ENCODE data around the gene SLC35F1.

Gene SLC35F1

GRCh38 chr6:118101220-118101619 lies 194.2 kb downstream of the SLC35F1 start:
- no peak overlapping the region for H3K4me3 ChIP-seq (ENCODE audit: low read depth, low read length)
- H3K9me3 ChIP-seq (ENCODE audit: control insufficient read depth, low read length) = no peaks in the 10 kb centered on the region
- no peak for TF ChIP-seq CTCF (IDR thresholded peaks at IDR 0.05)
- no peak overlapping the region for H2AFZ ChIP-seq
- no peak overlapping the region for H3K4me2 ChIP-seq (ENCODE audit: low read length)
- no peaks in the 10 kb centered on the region for H3K27me3 ChIP-seq (ENCODE audit: control insufficient read depth, insufficient read depth, low read length)
- H3K4me1 ChIP-seq = no peaks in the 10 kb centered on the region
- no peak overlapping the region for H3K27ac ChIP-seq
- no peak overlapping the region for H3K9ac ChIP-seq
- H3K79me2 ChIP-seq = no peaks in the 10 kb centered on the region
- no peaks in the 10 kb centered on the region for H3K36me3 ChIP-seq (ENCODE audit: control insufficient read depth, insufficient read depth, low read length)

- TF ChIP-seq CTCF (IDR thresholded peaks at IDR 0.05) = no peak
- no peaks in the 10 kb centered on the region for H3K27me3 ChIP-seq (ENCODE audit: control insufficient read depth, insufficient read depth, low read length)
- H3K4me2 ChIP-seq (ENCODE audit: low read length) = no peak overlapping the region
- no peak overlapping the region for H3K9ac ChIP-seq
- no peaks in the 10 kb centered on the region for H3K9me3 ChIP-seq (ENCODE audit: control insufficient read depth, low read length)
- H3K4me1 ChIP-seq = no peaks in the 10 kb centered on the region
- H3K4me3 ChIP-seq (ENCODE audit: low read depth, low read length) = no peak overlapping the region
- no peaks in the 10 kb centered on the region for H3K36me3 ChIP-seq (ENCODE audit: control insufficient read depth, insufficient read depth, low read length)
- no peak overlapping the region for H2AFZ ChIP-seq
- H3K79me2 ChIP-seq = no peaks in the 10 kb centered on the region
- no peak overlapping the region for H3K27ac ChIP-seq
Measured at GRCh38 chr6:118101831-118102345, 194.8 kb downstream of the SLC35F1 start.

- Histone ChIP-seq H3K4me1 (no peaks in the 10 kb centered on the region), H3K27ac (no peak overlapping the region), H3K79me2 (no peaks in the 10 kb centered on the region), H3K9ac (no peak overlapping the region), H3K36me3 (ENCODE audit: control insufficient read depth, insufficient read depth, low read length) (no peaks in the 10 kb centered on the region), H2AFZ (no peak overlapping the region), H3K27me3 (ENCODE audit: control insufficient read depth, insufficient read depth, low read length) (no peaks in the 10 kb centered on the region), H3K4me2 (ENCODE audit: low read length) (no peak overlapping the region), H3K4me3 (ENCODE audit: low read depth, low read length) (no peak overlapping the region), H3K9me3 (ENCODE audit: control insufficient read depth, low read length) (no peaks in the 10 kb centered on the region)
- no peak for TF ChIP-seq CTCF (IDR thresholded peaks at IDR 0.05)
Measured at GRCh38 chr6:118102401-118102800, 195.3 kb downstream of the SLC35F1 start.

- no peaks in the 10 kb centered on the region for H3K9me3 ChIP-seq (ENCODE audit: control insufficient read depth, low read length)
- no peaks in the 10 kb centered on the region for H3K27me3 ChIP-seq (ENCODE audit: control insufficient read depth, insufficient read depth, low read length)
- H2AFZ ChIP-seq = no peak overlapping the region
- H3K27ac ChIP-seq = no peak overlapping the region
- H3K79me2 ChIP-seq = no peaks in the 10 kb centered on the region
- no peaks in the 10 kb centered on the region for H3K36me3 ChIP-seq (ENCODE audit: control insufficient read depth, insufficient read depth, low read length)
- no peak overlapping the region for H3K4me2 ChIP-seq (ENCODE audit: low read length)
- no peaks in the 10 kb centered on the region for H3K4me1 ChIP-seq
- no peak overlapping the region for H3K4me3 ChIP-seq (ENCODE audit: low read depth, low read length)
- H3K9ac ChIP-seq = no peak overlapping the region
- TF ChIP-seq CTCF (IDR thresholded peaks at IDR 0.05) = no peak
Measured at GRCh38 chr6:118103381-118104146, 196.5 kb downstream of the SLC35F1 start.
